SK-N-SH (cell line): Measurements from ENCODE around the gene MAN1A1. TPM values are rescaled to one million over a fixed set of nuclear protein-coding genes. Genes with fewer than 3 reads are reported as not detected.

Experiments
- CTCF ChIA-PET: fragments of 300-600, 350-600 bp; formaldehyde crosslinking; extraction: SDS; loops from one replicate; lab custom pipeline; 2021; lab: Yijun Ruan, JAX
- POLR2A ChIA-PET: fragments of 350-600 bp; sonication (Branson Sonifier 250); formaldehyde crosslinking; extraction: SDS; loops from one replicate; lab custom pipeline; 2020; ENCODE audit warnings: antibody characterized with exemption, inconsistent platforms; lab: Yijun Ruan, JAX
- DNase-seq: peaks from one replicate; pipeline ENCODE4 v3.0.0; 2012
- H2AFZ ChIP-seq: fragments of 200-600 bp; sonication (generic); 2 replicates; pipeline ENCODE4 v1.8.1; 2016; ENCODE audit warnings: antibody characterized with exemption, mild to moderate bottlenecking, low read depth
- H3F3A ChIP-seq: fragments of 200-600 bp; sonication (generic); replicated peaks from 2 replicates; pipeline ENCODE3; 2016; ENCODE audit warnings: antibody characterized with exemption, mild to moderate bottlenecking; ENCODE audit not compliant: insufficient read depth
- H3K27ac ChIP-seq, 2 experiments: fragments of 200-500 bp in 1 of 2; fragments of 200-600 bp in 1 of 2; sonication (Bioruptor generic) in 1 of 2; sonication (generic), shearing (Covaris generic) in 1 of 2; 2 replicates each; pipeline versions ENCODE4 v1.5.1 to v1.6.1; 2014 to 2016; ENCODE audit warnings: low read depth in 2 of 2, inconsistent platforms in 1 of 2, low read length in 1 of 2, mild to moderate bottlenecking in 1 of 2, mixed read lengths in 1 of 2
- H3K27me3 ChIP-seq: fragments of 200-600 bp; sonication (generic), shearing (Covaris generic); 2 replicates; pipeline ENCODE4 v1.6.1; 2016; ENCODE audit warnings: mixed run types; ENCODE audit not compliant: insufficient read depth
- H3K36me3 ChIP-seq, 2 experiments: fragments of 200-500 bp in 1 of 2; fragments of 200-600 bp in 1 of 2; sonication (Bioruptor generic) in 1 of 2; sonication (generic) in 1 of 2; replicated peaks in 1 of 2; 2 replicates each; pipeline versions ENCODE3 to v1.5.1; 2014 to 2016; ENCODE audit warnings: low read length in 1 of 2, mild to moderate bottlenecking in 1 of 2; ENCODE audit not compliant: insufficient read depth in 2 of 2, control insufficient read depth in 1 of 2
- H3K4me1 ChIP-seq, 2 experiments: fragments of 200-500 bp in 1 of 2; fragments of 200-600 bp in 1 of 2; sonication (Bioruptor generic) in 1 of 2; sonication (generic), shearing (Covaris generic) in 1 of 2; 2 replicates each; pipeline versions ENCODE4 v1.5.1 to v1.6.1; 2014 to 2016; ENCODE audit warnings: low read depth in 1 of 2, low read length in 1 of 2, mixed run types in 1 of 2; ENCODE audit not compliant: insufficient read depth in 2 of 2, control insufficient read depth in 1 of 2
- H3K4me2 ChIP-seq: fragments of 200-600 bp; sonication (generic), shearing (Covaris generic); 2 replicates; pipeline ENCODE4 v1.6.1; 2017; ENCODE audit warnings: mixed run types
- H3K4me3 ChIP-seq, 2 experiments: fragments of 200-500 bp in 1 of 2; fragments of 200-600 bp in 1 of 2; sonication (Bioruptor generic) in 1 of 2; sonication (generic), shearing (Covaris generic) in 1 of 2; 2 replicates each; pipeline versions ENCODE4 v1.5.1 to v1.8.1; 2014 to 2016; ENCODE audit warnings: low read depth in 2 of 2, inconsistent platforms in 1 of 2, low read length in 1 of 2, mild to moderate bottlenecking in 1 of 2, mixed read lengths in 1 of 2, moderate library complexity in 1 of 2
- H3K79me2 ChIP-seq: fragments of 200-600 bp; sonication (generic); 2 replicates; pipeline ENCODE4 v1.8.1; 2017; ENCODE audit warnings: mild to moderate bottlenecking; ENCODE audit not compliant: insufficient read depth
- H3K9ac ChIP-seq: fragments of 200-600 bp; sonication (generic); 2 replicates; pipeline ENCODE4 v1.6.1; 2017; ENCODE audit warnings: mixed run types
- H3K9me2 ChIP-seq: fragments of 200-600 bp; sonication (generic); 2 replicates; pipeline ENCODE4 v1.6.1; 2017; ENCODE audit warnings: mixed run types
- H3K9me3 ChIP-seq: fragments of 200-600 bp; sonication (generic); 2 replicates; pipeline ENCODE4 v1.6.1; 2017; ENCODE audit warnings: mixed run types, mild to moderate bottlenecking, moderate library complexity
- H4K20me1 ChIP-seq: fragments of 200-600 bp; sonication (generic); 2 replicates; pipeline ENCODE4 v1.6.1; 2017; ENCODE audit warnings: mild to moderate bottlenecking, mixed run types; ENCODE audit not compliant: insufficient read depth
- CHD2 ChIP-seq: fragments of 150-350 bp; IDR thresholded peaks from 2 replicates; pipeline ENCODE4 v1.6.1; 2018; ENCODE audit warnings: low read length; ENCODE audit not compliant: partially characterized antibody
- CTCF ChIP-seq: fragments of 200-600 bp; sonication (generic); IDR thresholded peaks from 2 replicates; pipeline ENCODE4 v1.6.1; 2017; ENCODE audit warnings: antibody characterized with exemption, mild to moderate bottlenecking, moderate library complexity
- ELF1 ChIP-seq: IDR thresholded peaks from 2 replicates; pipeline ENCODE4 v1.4.0; 2012
- EP300 ChIP-seq, 2 experiments: IDR thresholded peaks; 2 replicates each; pipeline versions ENCODE4 v1.4.0 to v1.6.1; 2012; ENCODE audit warnings: borderline replicate concordance in 1 of 2, low read depth in 1 of 2, low read length in 1 of 2
- FOSL2 ChIP-seq: IDR thresholded peaks from 2 replicates; pipeline ENCODE4 v1.4.0; 2012; ENCODE audit warnings: low read depth, mild to moderate bottlenecking, moderate library complexity, borderline replicate concordance
- FOXJ3 ChIP-seq: sonication (generic); formaldehyde crosslinking; IDR thresholded peaks from 2 replicates; pipeline ENCODE4 v1.5.1; 2020; ENCODE audit warnings: mild to moderate bottlenecking, missing genetic modification reagents
- GATA2 ChIP-seq: sonication (generic); formaldehyde crosslinking; IDR thresholded peaks from 2 replicates; pipeline ENCODE4 v1.5.0; 2020; ENCODE audit warnings: mild to moderate bottlenecking, missing genetic modification reagents
- JUND ChIP-seq: IDR thresholded peaks from 2 replicates; pipeline ENCODE4 v1.4.0; 2012
- MAX ChIP-seq: IDR thresholded peaks from 2 replicates; pipeline ENCODE4 v1.4.0; 2012; ENCODE audit warnings: low read depth
- MEF2A ChIP-seq: IDR thresholded peaks from 2 replicates; pipeline ENCODE4 v1.4.0; 2012; ENCODE audit warnings: low read depth, borderline replicate concordance
- MXI1 ChIP-seq: IDR thresholded peaks from 2 replicates; pipeline ENCODE4 v1.6.1; 2012; ENCODE audit warnings: mild to moderate bottlenecking, low read depth, low read length, improper control_type of control experiment
- NFIC ChIP-seq: IDR thresholded peaks from 2 replicates; pipeline ENCODE4 v1.4.0; 2012; ENCODE audit warnings: borderline replicate concordance
- NRF1 ChIP-seq: IDR thresholded peaks from 2 replicates; pipeline ENCODE4 v1.6.1; 2012; ENCODE audit warnings: low read depth, mild to moderate bottlenecking, low read length
- PBX3 ChIP-seq: IDR thresholded peaks from 2 replicates; pipeline ENCODE4; 2012
- RCOR1 ChIP-seq: fragments of 150-350 bp; IDR thresholded peaks from 2 replicates; pipeline ENCODE4 v1.6.1; 2017; ENCODE audit warnings: antibody characterized with exemption, low read length
- RFX5 ChIP-seq: IDR thresholded peaks from 2 replicates; pipeline ENCODE4 v1.6.1; 2012; ENCODE audit warnings: mild to moderate bottlenecking, improper control_type of control experiment, low read length
- SMC3 ChIP-seq: IDR thresholded peaks from 2 replicates; pipeline ENCODE4 v1.6.1; 2012; ENCODE audit warnings: low read depth, low read length, improper control_type of control experiment
- TAF1 ChIP-seq: IDR thresholded peaks from 2 replicates; pipeline ENCODE4 v1.6.1; 2012; ENCODE audit warnings: low read depth, mild to moderate bottlenecking, low read length, moderate library complexity, borderline replicate concordance
- TCF12 ChIP-seq: IDR thresholded peaks from 2 replicates; pipeline ENCODE4 v1.4.0; 2012
- ZBTB33 ChIP-seq: IDR thresholded peaks from 2 replicates; pipeline ENCODE4 v1.4.0; 2012; ENCODE audit warnings: low read depth, borderline replicate concordance
- WGBS: methylation state at CpG from one replicate; pipeline ENCODE4 v1.1.6; 2017; ENCODE audit warnings: low lambda C conversion rate; 5-methylcytosine and 5-hydroxymethylcytosine counted together
- polyA plus RNA-seq, 3 experiments: library from polyadenylated mRNA; depleted of rRNA; stranded (reverse); fragments of >200 nt; gene quantifications; 2 replicates each; pipeline ENCODE4 v1.2.3, GENCODE V29; 2012

MAN1A1 gene
- polyA plus RNA-seq, 1 of the 3 experiments (the other 2 are of a cell fraction) = 28.0 TPM

- no peak overlapping the region for H3K4me3 ChIP-seq
- H3F3A ChIP-seq = peaks cover 4% of the 10 kb centered on the region
- no peak overlapping the region for H3K9ac ChIP-seq
- no peak overlapping the region for H3K27ac ChIP-seq
- H3K79me2 ChIP-seq = no peaks in the 10 kb centered on the region
- no peaks in the 10 kb centered on the region for H3K9me2 ChIP-seq
- CTCF ChIA-PET = no interaction called here
- no peak overlapping the region for H3K4me2 ChIP-seq
- H3K9me3 ChIP-seq = no peaks in the 10 kb centered on the region
- no peaks in the 10 kb centered on the region for H4K20me1 ChIP-seq
- H2AFZ ChIP-seq = no peak overlapping the region
- 87% methylated on average over 3 of the region's 3 CpGs for WGBS
- DNase-seq = no peak
- no peaks in the 10 kb centered on the region for H3K27me3 ChIP-seq
- POLR2A ChIA-PET = no interaction called here
- H3K4me1 ChIP-seq = peaks cover 2 to 8% of the 10 kb centered on the region in 2 experiments; a peak in 3 of 4 replicates
- TF ChIP-seq ELF1 (no peak), MAX (no peak), ZBTB33 (no peak), CTCF (no peak), PBX3 (no peak), SMC3 (no peak), FOSL2 (no peak), EP300 (IDR thresholded peaks at IDR 0.05; ENCODE audit: borderline replicate concordance in 1 of 2, low read depth in 1 of 2, low read length in 1 of 2) (no peak), TAF1 (no peak), GATA2 (CRISPR knock-in tag) (no peak), MXI1 (no peak), RCOR1 (no peak), NRF1 (no peak), FOXJ3 (CRISPR knock-in tag) (no peak), CHD2 (no peak), TCF12 (no peak), RFX5 (no peak), NFIC (no peak), MEF2A (no peak), JUND (no peak)
- TF ChIP-seq, all 33 proteins: peak for 0
- H3K36me3 ChIP-seq = peaks cover 5 to 28% of the 10 kb centered on the region in 2 experiments
These were observed 169.7 kb downstream of the MAN1A1 start for GRCh38 chr6:119179842-119180241.
